NB4 (cell line): ENCODE data around the gene ATP2A3.

Source experiments
- CTCF ChIP-seq: IDR thresholded peaks from one replicate; pipeline ENCODE4 v1.5.1; 2012; ENCODE audit warnings: low read depth, low read length
- POLR2A ChIP-seq: IDR thresholded peaks from 2 replicates; pipeline ENCODE4 v1.6.1; 2011; ENCODE audit warnings: mild to moderate bottlenecking; ENCODE audit not compliant: insufficient read length; ENCODE audit errors: extremely low read depth

GRCh38 chr17:3929181-3929580, 35.1 kb downstream of the ATP2A3 start:
- no peak for TF ChIP-seq POLR2A
- no peak for TF ChIP-seq CTCF
